HG02938 (cell line): ENCODE measurements around the gene VPS13D.

Source experiments
- ATAC-seq: cut with Tn5 transposase; IDR thresholded peaks from one replicate; pipeline ENCODE4 v1.9.1; 2021; ENCODE audit warnings: mild to moderate bottlenecking, moderate library complexity; ENCODE audit not compliant: unreplicated experiment

The VPS13D gene

DNA sequence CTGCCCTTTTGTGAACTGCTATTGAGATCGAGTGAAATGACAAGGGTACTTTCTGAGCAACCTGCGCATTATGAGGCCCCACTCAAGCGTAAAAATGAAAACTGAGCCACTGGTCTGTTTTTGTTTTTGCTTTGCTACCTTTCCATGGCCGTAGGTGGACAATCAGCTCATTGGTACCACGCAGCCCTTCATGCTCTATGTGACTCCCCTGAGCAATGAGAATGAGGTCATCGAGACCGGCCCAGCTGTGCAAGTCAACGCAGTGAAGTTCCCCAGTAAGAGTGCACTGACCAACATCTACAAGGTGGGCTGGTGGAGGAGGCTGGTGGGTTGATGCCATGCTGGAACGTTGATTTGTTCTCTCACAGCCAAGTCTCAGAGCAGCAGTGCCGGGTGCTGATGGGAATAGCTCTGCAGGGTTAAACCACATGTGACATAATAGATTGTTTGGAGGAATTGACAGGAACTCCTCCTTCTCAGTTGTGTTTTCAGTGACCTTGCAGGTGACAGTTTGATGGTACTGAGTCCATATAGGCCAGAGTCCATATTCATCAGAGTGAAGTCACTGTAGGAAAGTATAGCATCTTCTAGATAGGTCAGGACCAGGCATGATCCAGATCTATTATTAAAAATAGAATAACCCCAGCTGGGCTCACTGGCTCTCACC is 170.3 kb downstream of the VPS13D start:
- ATAC-seq, result no peak

DNA sequence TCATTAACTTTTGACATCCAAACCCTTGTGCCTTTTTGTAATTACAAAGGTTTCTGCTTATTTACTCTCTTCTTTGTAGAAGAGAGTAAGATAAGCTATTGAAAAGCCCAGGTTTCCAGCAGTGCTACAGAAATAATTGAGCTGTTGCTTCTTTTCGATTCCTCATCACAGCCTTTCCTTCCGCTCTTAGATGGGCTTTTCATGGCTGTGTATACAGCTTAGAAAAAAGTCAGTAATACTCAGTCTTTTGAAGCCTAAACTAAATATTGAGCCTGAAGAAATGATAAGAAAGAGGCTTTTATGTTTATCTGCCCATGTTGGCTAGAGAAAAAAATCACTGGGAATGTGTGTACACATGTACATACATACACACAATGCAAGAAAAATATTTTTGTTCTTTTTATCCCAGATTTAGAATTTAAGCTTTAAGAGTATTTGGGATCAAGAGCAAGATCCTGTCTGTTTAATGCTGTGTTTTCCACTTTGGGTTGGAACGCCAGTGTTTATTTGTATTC is 172.4 kb downstream of the VPS13D start:
- ATAC-seq, result no peak

DNA sequence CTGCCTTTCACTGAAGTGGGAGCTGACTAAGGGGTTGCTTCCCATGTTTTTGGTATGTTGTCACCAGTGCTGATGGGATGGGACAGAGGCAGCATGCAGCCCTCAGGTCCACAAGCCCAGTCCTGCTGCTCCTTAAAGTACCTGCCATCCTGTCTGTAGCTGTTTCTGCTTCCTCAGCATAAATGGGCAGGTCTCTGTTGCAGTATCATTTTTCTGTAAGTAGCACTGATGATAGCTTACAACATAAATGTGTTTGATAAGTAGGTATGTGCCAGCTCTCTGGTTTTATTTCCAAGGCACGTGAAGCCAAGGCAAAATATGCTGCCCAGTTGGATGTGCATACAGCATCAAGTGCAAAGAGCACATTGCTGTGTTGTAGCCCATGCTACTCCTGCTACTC is 173.0 kb downstream of the VPS13D start:
- no peak for ATAC-seq

DNA sequence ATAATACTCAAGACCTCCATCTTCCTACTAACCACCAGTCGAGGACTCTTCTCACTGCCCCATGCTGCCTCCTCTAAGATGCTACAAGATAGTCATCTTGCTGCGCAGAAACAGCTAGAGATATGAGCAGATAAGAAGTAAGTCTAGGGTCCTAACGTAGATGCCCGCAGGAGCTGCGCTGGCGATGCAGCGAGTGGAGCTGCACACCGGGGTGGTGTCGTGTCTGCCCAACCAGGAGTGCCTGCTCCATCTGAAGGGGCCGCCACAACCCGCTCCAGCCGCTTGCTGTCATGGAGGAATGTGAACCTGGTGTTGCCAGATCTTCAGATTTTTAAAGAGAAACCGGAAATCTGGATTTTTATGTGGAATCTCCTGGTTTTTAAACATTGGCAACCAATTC is 175.1 kb downstream of the VPS13D start:
- ATAC-seq, result no peak

DNA sequence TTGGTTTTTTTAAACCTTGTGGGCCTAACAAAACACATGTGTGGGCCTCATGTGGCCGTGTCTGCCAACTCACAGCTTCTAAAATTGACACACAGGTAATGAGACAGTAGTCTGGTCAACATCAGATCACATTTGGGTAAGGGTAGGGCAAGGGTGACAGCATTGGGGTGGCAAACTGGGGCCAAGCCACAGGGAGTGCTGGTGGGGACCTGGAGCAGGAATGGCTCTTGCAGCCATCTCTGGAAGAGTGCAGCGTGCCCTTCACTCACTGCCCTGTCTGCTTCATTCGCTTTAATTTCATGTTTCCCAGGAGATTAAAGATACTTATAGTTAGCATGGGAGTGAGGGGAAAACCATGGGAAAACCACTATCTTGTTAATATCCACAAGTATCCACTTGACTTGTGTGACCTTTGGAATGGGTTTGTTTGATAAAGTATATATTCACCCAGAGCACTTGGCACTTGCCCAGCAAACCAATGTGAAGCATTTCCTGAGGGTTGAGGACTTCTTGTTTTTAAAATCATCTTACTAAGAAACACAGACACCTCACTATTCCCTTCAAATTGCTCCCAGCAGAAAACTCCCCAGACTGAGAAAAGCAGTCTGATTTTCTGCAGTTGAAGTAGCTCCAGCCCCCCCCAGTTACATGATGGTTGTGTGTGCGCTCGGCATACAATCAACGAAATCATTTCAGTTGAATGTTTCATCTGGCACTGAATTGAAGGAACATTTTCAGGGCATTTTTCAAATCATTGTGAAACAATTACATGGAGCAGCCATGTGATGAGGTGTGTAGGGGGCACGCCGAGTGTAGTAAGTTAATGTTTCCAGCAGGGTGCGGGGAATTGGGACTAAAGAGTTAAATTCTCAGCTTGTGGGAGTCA is 175.7 kb downstream of the VPS13D start:
- ATAC-seq, result no peak

DNA sequence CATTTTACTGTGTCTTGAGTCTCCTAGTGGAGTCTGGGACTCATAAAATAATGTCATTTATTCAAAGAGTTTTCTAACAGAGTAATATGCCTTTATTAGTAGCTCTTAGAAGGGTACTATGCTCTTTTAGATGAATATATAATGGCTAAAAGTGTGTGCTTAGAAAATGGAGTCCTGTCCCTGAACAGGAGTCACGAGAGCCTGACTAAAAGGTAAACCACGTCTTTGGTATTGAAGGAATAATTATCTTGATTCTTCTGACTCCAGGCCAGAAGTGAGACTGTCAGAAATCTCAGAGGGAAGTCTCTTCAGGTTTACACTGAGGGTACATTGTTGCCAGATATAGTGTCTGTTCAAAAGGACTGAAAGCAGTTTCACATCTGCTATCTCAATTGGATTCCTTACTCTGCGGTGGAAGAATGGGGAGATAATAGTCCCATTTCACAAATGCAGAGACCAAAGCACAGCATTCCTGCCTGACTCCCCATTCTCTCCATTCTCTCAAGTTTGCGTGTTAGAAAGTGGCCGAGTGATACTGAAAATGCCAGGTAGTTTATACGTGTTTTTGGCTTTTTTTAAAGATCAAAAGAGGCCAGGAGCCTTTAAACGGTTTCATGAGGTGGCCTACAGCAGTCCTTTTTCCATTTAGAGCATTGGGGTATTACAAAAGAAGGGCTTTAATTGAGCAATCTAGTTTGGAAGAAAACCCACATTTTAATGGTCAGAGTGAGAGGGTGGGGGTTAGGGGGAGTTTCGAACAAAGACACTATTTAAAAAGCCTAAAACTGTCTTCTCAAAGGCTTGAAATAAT is 176.6 kb downstream of the VPS13D start:
- no peak for ATAC-seq

DNA sequence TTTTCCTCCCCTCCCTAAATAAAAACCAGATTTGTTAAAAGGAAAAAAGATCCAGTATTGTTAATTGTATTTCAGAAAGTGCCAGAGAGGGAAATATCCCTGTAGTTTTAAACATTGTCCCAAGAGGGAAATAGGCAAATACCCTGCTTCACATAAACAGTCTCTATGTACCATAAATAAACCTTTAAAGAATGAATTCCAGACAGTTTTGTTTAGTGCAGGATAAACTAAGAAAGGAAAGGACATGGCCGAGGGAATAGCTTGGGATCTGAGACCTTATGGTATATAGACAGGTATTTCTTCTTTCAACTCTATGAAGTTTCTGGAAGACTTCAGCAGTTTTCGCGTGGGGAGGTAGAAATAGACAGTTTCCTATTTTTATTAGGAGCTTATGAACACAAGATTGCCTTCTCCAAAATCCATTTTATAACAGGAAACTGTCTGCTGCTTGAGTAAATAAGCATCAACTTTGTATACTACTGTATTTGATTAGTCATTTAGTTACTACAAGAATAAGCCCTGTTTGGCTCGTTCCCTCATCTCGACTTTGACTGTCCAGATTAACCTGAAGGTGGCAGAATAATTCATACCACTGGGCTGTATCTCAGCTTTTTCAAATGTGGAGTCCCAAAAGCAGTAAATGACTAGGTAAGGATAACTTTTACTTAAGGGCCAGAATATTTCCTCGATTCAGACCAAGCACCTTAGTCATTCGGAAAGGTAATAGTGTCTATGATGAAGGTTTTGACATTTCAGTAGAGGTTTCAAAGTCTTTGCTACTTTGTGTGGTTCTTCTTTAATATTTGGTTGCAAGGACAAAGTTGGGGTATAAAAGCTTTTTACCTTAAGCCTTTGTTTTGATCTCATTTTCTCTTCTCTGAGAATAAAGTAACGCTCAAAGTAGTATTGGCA is 177.5 kb downstream of the VPS13D start:
- no peak for ATAC-seq

DNA sequence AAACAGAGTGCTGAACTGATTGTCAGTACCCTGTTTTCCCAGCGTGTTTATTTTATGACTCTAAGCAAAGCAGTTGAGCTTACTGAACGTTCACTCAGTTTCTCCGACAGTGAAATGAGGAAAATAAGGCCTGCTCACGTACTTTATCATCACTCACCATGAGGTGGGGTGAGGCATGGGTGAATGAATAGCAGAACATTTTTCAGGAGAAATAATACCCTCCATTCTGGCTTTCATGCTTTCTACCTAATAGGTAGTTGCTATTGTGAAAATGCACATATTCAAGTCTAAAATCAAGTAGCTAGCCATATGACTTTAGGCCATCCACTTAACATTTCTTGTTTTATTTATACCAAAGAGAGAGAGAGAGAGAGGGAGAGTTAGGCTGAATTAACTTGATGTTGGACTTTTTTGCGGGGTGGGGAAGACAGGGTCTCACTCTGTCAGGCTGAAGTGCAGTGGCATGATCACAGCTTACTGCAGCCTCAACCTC is 178.2 kb downstream of the VPS13D start:
- ATAC-seq, result no peak

DNA sequence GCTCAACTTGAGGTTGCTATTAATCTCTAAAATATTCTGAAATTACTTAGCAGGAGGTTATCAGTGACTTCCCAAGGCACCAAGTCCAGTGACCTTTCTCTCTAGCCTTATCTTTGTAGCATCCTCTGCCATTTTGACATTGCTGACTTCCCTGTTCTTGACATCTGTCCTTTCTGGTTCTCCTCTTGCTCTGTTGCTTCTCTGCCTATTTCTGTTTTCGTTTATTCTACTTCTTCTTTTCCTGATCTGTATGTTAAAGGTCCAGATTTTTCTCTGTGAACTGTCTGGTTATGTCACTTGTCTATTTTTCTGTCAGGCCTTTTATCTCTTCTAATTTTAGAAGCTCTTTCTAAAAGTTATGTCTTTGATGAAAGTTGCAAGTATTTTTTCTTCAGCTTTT is 178.8 kb downstream of the VPS13D start:
- no peak for ATAC-seq

DNA sequence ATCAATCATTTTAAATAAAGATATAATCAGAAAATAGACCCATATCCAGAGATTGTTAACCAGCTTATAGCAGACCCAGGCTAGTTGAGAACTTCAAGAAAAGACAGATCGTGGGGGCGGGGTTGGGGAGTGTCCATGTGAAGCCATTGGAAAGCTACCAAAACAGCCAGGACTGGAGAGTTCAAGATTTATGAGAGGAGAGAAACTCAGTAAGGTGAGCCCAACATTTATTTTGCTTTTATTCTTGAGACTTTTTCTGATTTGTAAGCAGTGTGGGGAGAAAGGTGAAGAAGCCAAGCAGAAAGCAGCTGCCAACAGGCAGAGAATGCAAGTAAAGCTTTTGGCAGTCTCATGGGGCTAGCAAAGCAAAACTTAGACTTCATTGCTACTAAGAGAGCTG is 179.9 kb downstream of the VPS13D start:
- ATAC-seq, result no peak

DNA sequence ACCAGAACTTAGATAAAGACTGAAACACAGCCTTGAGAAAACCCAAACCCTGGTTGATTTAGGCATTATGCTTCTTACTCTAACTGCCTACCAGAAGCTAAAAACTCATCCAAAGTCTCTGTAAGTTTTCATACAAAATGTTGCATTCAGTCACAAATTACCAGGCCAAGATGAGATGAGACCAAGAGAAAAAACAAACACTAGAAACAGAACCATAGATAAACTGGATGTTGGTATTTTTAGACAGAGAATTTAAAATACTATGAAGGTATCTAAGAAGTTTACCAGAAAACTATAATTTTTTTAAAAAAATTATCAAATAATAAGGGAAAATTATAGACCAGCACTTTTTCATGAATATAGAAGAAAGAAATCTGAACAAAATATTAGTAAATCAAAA is 180.5 kb downstream of the VPS13D start:
- ATAC-seq, result no peak

DNA sequence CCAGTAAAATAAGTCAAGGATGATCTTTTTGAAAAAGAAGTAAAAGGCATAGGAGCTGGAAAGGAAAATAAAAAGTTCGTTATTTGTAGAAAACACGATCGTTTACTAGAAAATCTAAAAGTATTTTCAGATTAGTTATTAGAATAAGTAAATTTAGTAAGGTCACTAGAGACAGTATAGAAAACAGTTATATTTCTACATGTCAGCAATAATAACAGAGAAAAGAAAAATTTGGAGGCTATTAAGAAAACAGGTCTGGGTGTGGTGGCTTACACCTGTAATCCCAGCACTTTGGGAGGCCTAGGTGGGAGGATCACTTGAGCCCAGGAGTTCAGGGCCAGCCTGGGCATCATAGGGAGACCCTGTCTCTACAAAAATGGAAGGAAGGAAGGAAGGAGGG is 181.3 kb downstream of the VPS13D start:
- no peak for ATAC-seq

DNA sequence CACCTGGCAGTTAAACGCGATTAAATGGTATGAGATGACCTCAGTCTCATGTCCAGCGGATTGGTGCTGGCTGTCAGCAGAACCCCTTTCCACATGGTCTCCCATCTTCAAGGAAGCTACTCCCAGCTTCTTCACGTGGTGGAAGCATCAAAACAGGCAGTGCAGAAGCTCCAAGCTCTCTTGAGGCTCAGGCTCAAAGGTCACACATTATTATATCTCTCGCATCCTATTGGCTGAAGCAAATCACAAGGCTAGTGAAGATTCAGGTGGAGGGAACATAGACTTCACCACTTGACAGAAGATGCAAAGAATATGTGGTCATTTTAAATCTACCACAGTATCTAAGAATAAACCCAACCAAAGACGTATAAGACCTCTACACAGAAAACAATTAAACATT is 181.9 kb downstream of the VPS13D start:
- no peak for ATAC-seq

DNA sequence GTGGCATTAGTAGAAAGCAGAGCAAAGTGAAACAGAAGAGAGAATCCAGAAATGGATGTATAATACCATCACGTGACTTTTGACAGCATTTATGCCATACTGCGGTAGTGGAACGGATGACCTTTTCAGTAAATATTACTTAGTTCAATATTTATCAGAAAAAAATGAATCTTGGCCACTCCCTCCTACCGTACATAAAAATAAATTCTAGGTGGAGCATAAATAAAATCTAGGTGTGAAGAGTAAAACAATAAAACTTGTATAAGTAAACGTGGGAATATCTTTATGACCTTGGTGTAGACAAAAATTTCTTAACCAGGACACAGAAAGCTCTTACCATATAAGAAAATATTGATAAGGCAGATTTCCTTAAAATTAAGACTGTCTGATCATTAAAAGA is 182.6 kb downstream of the VPS13D start:
- ATAC-seq, result no peak

DNA sequence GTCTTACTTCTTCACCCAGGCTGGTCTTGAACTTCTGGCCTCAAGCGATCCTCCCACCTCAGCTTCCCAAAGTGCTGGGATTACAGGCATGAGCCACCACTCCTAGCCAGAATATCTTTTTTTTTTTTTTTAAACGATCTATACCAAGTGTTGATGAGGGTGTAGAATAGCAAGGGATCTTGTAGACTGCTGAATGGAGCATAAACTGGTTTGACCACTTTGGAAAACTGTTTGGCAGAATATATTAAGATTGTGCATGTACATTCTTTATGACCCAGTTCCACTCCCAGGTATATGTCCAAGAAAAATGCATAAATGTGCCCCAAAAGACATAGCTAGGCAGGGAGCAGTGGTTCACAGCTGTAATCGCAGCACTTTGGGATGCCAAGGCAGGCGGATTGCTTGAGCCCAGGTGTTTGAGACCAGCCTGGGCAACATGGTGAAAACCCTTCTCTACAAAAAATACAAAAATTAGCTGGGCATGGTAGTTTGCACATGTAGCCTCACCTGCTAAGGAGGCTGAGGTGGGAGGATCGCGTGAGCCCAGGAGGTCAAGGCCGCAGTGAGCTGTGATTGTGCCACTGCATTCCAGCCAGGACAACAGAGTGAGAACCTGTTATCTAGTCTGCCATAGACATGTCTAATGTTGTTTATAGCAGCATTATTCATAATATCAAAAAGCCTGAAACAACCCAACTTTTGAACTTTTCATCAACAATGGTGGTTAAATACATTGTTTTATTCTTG is 184.0 kb downstream of the VPS13D start:
- no peak for ATAC-seq

DNA sequence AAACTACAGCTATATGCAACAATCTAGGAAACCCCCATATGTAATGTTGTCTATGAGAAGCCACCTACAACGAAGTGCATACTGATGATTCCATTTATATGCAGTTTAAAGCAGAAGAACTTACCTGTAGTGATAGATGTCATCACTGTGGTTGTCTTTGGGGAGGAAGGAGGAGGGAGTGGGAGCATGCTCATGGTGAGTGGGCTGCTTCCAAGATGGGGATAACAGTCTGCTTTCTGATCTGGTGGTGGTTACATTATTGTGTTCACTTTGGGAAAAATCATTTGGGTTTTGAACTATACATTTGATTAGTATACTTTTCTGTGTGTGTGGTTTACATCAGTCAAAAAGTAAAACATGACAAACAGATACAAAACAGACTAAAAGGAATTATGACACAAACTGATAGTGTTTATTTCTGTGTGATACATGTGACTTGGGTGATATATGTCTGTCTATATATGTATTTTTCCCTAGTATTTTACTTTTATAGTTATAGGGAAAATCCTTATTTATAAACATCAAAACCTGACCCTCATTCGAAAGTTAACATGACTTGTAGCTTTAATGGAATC is 184.7 kb downstream of the VPS13D start:
- no peak for ATAC-seq

DNA sequence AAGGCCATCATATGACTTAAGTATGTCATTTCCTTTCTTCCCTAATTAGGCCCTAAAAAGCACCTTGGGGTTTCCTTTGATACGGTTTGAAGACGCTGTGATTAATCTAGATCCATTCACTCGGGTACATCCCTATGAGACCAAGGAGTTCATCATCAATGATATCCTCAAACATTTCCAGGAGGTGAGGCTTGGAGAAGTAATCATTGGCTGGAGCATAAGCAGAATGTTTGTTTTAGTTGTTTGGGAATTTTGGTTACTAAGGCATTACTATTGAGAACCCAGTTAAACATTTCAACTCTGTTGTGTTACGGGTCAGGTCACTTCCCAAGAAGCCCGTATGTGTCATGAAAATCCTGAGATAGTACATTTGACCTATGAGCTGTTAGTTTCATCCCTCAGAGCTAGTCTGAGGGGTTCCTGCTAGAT is 185.2 kb downstream of the VPS13D start:
- ATAC-seq, result no peak

DNA sequence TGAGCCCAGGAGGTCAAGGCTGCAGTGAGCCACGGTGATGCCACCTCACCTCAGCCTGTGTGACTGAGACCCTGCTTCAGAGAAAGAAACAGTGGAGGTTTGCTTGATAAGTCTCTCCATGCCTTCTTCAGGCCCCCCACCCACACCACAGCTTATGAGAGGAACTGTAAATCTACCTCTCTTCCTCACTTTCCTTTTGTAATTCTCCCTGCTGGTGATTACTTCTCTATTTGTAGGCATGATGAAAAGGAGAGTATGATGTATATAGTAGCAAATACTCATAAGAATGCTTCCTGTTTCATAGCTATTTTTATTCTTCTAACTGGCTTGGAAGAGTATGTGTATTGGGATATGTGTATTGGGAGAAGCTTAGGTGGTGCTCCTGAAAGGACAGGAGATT is 186.3 kb downstream of the VPS13D start:
- ATAC-seq, result no peak

DNA sequence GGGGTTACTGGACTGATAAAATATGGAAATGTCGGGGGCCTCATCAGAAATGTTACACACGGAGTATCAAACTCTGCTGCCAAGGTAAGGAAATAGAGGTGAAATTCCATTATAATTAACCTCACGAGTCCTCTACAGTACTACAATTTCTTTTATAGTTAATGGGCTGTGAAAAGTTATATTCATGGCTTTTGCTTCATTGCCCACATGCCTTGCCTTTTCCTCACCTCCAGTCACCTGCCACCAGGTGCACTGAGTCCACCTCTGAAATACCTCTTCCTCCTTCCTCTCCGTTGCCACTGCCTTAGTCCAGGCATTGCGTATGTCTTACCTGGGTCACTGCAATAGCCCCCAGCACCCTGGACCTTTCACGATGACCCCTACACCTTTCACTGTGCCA is 186.9 kb downstream of the VPS13D start:
- ATAC-seq, result no peak
